IPS-18a (cell line): ENCODE data around the gene DENND1A.

Source experiments
- H3K27ac ChIP-seq: one replicate; pipeline ENCODE4 v1.5.1; 2013; ENCODE audit warnings: low read length
- H3K27me3 ChIP-seq: one replicate; pipeline ENCODE4 v1.6.1; 2013; ENCODE audit warnings: mild to moderate bottlenecking, low read length; ENCODE audit not compliant: control insufficient read depth, insufficient read depth
- H3K36me3 ChIP-seq: one replicate; pipeline ENCODE4 v1.6.1; 2013; ENCODE audit warnings: low read depth, low read length; ENCODE audit not compliant: control insufficient read depth
- H3K4me1 ChIP-seq: one replicate; pipeline ENCODE4 v1.6.1; 2013; ENCODE audit warnings: low read depth, low read length; ENCODE audit not compliant: control insufficient read depth
- H3K4me3 ChIP-seq: one replicate; pipeline ENCODE4 v1.5.1; 2013; ENCODE audit warnings: low read length
- H3K9ac ChIP-seq: one replicate; pipeline ENCODE4 v1.6.1; 2013; ENCODE audit warnings: mild to moderate bottlenecking, low read length, moderate library complexity
- H3K9me3 ChIP-seq: one replicate; pipeline ENCODE4 v1.6.1; 2013; ENCODE audit warnings: low read depth, low read length; ENCODE audit not compliant: control insufficient read depth

DENND1A gene

DNA sequence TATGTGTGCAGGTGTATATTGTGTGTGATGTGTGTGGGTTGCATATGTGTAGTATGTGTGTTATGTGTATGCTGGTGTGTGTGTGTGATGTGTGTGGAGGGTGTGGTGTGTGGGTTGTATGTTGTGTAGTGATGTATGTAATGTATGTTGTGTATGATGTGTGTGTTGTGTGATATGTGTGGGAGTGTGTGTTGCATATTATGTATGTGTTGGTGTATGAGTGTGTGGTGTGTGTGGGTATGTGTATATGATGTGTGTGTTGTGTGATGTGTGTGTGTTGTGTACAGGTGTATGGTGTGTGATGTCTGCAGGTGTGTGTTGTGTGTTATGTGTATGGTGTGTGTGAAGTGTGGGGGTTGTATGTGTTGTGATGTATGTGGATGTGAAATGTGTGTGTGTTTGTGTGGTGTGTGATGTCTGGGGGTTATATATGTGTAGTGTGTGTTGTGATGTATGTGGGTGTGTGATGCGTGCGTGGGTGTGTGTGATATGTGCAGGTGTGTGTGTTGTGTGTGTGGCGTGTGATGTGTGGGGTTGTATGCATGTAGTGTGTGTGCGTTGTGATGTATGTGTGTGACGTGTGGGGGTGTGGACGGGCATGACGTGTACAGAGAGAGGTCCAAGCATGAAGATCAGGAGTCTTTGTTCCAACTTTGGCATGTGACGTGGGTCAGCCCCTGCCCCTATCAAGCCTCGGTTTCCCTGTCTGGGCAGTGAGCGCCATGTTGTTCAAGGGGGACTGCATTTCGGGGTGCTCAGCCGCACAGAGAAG, 582.5 kb downstream of the DENND1A start:
- no peak overlapping the region for H3K9ac ChIP-seq
- H3K27me3 ChIP-seq, result no peaks in the 10 kb centered on the region
- H3K4me1 ChIP-seq, result no peaks in the 10 kb centered on the region
- H3K4me3 ChIP-seq, result no peak overlapping the region
- H3K36me3 ChIP-seq, result no peaks in the 10 kb centered on the region
- no peak overlapping the region for H3K27ac ChIP-seq
- H3K9me3 ChIP-seq, result no peaks in the 10 kb centered on the region

GRCh38 chr9:123346826-123347225, 583.1 kb downstream of the DENND1A start:
- no peaks in the 10 kb centered on the region for H3K36me3 ChIP-seq
- H3K9me3 ChIP-seq, result no peaks in the 10 kb centered on the region
- no peak overlapping the region for H3K4me3 ChIP-seq
- H3K27ac ChIP-seq, result no peak overlapping the region
- no peaks in the 10 kb centered on the region for H3K4me1 ChIP-seq
- no peak overlapping the region for H3K9ac ChIP-seq
- H3K27me3 ChIP-seq, result no peaks in the 10 kb centered on the region

DNA sequence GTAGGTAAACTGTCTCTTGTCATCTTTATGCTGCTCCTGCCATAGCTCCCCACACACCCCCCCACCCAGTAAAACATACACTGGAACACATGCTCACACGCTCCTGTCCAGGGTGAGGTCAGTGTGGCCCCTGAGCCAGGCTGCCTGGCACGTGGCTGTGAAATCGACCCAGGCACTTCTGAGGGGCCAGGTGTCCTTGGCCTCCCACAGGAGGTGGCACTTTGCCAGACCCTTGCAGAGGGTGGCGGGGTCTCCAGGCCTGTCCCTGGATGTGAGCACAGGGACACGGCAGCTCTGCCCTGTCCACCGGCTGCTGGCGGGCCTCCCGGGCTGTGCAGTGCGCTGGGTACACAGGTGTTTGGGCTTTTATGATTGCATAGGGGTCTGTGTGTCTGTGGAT, 583.9 kb downstream of the DENND1A start:
- Histone ChIP-seq H3K36me3 (no peaks in the 10 kb centered on the region), H3K27me3 (no peaks in the 10 kb centered on the region), H3K9ac (no peak overlapping the region), H3K9me3 (no peaks in the 10 kb centered on the region), H3K4me1 (no peaks in the 10 kb centered on the region), H3K4me3 (no peak overlapping the region), H3K27ac (no peak overlapping the region)

- H3K36me3 ChIP-seq, result no peaks in the 10 kb centered on the region
- H3K27ac ChIP-seq, result no peak overlapping the region
- no peaks in the 10 kb centered on the region for H3K27me3 ChIP-seq
- H3K9ac ChIP-seq, result no peak overlapping the region
- no peaks in the 10 kb centered on the region for H3K9me3 ChIP-seq
- H3K4me1 ChIP-seq, result no peaks in the 10 kb centered on the region
- H3K4me3 ChIP-seq, result no peak overlapping the region
Observed at GRCh38 chr9:123345567-123345955, 584.4 kb downstream of the DENND1A start.

GRCh38 chr9:123344192-123344949, 585.6 kb downstream of the DENND1A start:
- no peak overlapping the region for H3K9ac ChIP-seq
- H3K4me1 ChIP-seq, result no peaks in the 10 kb centered on the region
- H3K9me3 ChIP-seq, result no peaks in the 10 kb centered on the region
- no peaks in the 10 kb centered on the region for H3K27me3 ChIP-seq
- no peaks in the 10 kb centered on the region for H3K36me3 ChIP-seq
- H3K4me3 ChIP-seq, result no peak overlapping the region
- H3K27ac ChIP-seq, result no peak overlapping the region

- Histone ChIP-seq H3K9me3 (no peaks in the 10 kb centered on the region), H3K4me1 (no peaks in the 10 kb centered on the region), H3K27ac (no peak overlapping the region), H3K36me3 (no peaks in the 10 kb centered on the region), H3K4me3 (no peak overlapping the region), H3K27me3 (no peaks in the 10 kb centered on the region), H3K9ac (no peak overlapping the region)
Observed at GRCh38 chr9:123343443-123344191, 586.3 kb downstream of the DENND1A start.

GRCh38 chr9:123342247-123342646, 587.7 kb downstream of the DENND1A start:
- no peak overlapping the region for H3K27ac ChIP-seq
- H3K36me3 ChIP-seq, result no peaks in the 10 kb centered on the region
- H3K4me3 ChIP-seq, result no peak overlapping the region
- H3K9ac ChIP-seq, result no peak overlapping the region
- H3K4me1 ChIP-seq, result no peaks in the 10 kb centered on the region
- H3K9me3 ChIP-seq, result no peaks in the 10 kb centered on the region
- no peaks in the 10 kb centered on the region for H3K27me3 ChIP-seq

DNA sequence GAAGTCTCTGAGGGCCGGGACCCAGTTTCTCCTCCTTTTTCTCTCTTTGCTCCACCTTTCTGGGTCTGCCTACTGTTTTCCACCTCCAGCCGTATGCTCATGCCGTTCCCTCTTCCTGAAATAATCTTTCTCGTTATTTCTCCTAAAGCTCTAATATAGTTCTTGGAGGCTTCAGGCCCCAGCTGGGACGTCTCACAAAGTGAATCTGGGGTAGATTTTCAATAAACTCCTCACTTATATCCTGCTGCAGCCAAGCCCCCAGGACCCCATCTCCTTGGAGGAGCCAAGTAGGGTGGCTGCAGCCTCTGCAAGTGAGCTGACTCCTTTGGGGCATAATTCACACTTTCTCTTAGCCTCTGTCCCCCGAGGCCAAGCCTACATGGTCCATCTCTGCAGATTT, 588.1 kb downstream of the DENND1A start:
- H3K36me3 ChIP-seq, result no peaks in the 10 kb centered on the region
- no peaks in the 10 kb centered on the region for H3K9me3 ChIP-seq
- H3K4me1 ChIP-seq, result no peaks in the 10 kb centered on the region
- no peaks in the 10 kb centered on the region for H3K27me3 ChIP-seq
- H3K9ac ChIP-seq, result no peak overlapping the region
- no peak overlapping the region for H3K4me3 ChIP-seq
- no peak overlapping the region for H3K27ac ChIP-seq

GRCh38 chr9:123339666-123340510, 590.0 kb downstream of the DENND1A start:
- Histone ChIP-seq H3K9me3 (no peaks in the 10 kb centered on the region), H3K27me3 (no peaks in the 10 kb centered on the region), H3K9ac (no peak overlapping the region), H3K4me1 (peaks cover 3% of the 10 kb centered on the region), H3K4me3 (no peak overlapping the region), H3K36me3 (no peaks in the 10 kb centered on the region), H3K27ac (no peak overlapping the region)

DNA sequence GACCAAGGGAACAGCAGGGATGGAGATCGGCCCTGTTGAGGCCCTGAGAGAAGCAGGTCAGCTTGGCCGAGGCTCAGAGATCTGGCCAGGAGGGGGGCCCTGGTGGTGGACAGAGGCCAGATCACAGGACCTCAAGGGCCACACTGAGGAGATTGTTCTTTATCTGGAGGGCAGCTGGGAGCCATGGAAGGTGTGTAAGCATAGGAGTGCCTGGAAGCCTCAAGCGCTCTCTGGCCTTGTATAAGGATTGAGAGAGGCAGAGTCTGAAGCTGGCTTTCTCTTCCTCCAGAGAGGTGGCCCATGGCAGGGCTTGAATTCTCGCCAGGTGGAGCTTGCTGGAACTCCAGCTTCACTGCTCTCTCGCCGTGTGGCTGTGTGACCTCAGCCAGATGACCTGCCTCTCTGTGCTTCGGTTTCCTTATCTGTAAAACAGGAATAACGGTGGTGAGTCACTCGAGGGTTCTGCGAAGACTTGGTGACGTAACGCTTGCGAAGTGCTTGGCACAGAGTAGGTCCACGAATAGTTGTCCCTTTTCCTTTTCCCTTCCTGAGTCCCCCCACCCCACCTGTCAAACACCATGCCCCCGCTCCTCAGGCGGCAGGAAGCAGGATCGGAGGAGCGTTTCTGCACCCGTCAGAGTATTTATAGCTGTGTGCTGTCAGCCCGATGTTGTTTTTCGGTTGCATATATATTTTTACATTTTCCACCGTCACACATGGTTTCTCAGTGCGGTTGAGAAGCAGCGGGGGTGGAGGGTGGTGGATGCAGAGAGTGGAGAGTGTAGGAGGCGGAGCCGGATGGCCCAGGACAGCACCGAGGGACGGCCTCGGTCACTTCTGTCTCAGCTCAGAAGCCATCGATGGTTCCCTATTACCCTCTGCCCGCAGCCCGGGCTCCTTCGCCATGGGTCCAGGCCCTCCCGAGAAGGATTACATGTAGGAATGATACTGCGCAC, 590.9 kb downstream of the DENND1A start:
- H3K27ac ChIP-seq, result no peak overlapping the region
- no peak overlapping the region for H3K4me3 ChIP-seq
- H3K27me3 ChIP-seq, result no peaks in the 10 kb centered on the region
- H3K4me1 ChIP-seq, result peaks cover 3% of the 10 kb centered on the region
- no peaks in the 10 kb centered on the region for H3K9me3 ChIP-seq
- H3K9ac ChIP-seq, result no peak overlapping the region
- no peaks in the 10 kb centered on the region for H3K36me3 ChIP-seq
